MM.1S (cell line): Measurements from ENCODE around the gene PCYT1B.

Experiments used
- DNase-seq: peaks from one replicate; pipeline ENCODE4 v3.0.0-alpha.2; 2015
- H2AFZ ChIP-seq: fragments of 300-600 bp; sonication (generic); 2 replicates; pipeline ENCODE4 v1.6.0; 2016; ENCODE audit warnings: antibody characterized with exemption, low read length
- H3F3A ChIP-seq: fragments of 300-600 bp; sonication (generic); 2 replicates; pipeline ENCODE4 v1.6.1; 2016; ENCODE audit warnings: mild to moderate bottlenecking, antibody characterized with exemption, low read length, moderate library complexity, mixed read lengths; ENCODE audit not compliant: insufficient read depth
- H3K27ac ChIP-seq: fragments of 300-600 bp; sonication (generic); 2 replicates; pipeline ENCODE4 v1.5.1; 2016; ENCODE audit warnings: mild to moderate bottlenecking, low read length
- H3K27me3 ChIP-seq: fragments of 300-600 bp; sonication (generic); replicated peaks from 2 replicates; pipeline ENCODE4 v1.6.0; 2016; ENCODE audit warnings: low read length; ENCODE audit not compliant: insufficient read depth
- H3K36me3 ChIP-seq: fragments of 300-600 bp; sonication (generic); replicated peaks from 2 replicates; pipeline ENCODE4 v1.6.1; 2016; ENCODE audit warnings: mild to moderate bottlenecking, low read length, mixed read lengths; ENCODE audit not compliant: insufficient read depth
- H3K4me1 ChIP-seq: fragments of 300-600 bp; sonication (generic); 2 replicates; pipeline ENCODE4 v1.6.1; 2016; ENCODE audit warnings: low read length, mixed read lengths
- H3K4me2 ChIP-seq: fragments of 300-600 bp; sonication (generic); 2 replicates; pipeline ENCODE4 v1.6.0; 2016; ENCODE audit warnings: low read depth, low read length
- H3K4me3 ChIP-seq: fragments of 300-600 bp; sonication (generic); 2 replicates; pipeline ENCODE4 v1.5.1; 2016; ENCODE audit warnings: low read length, mixed read lengths
- H3K79me2 ChIP-seq: fragments of 300-600 bp; sonication (generic); 2 replicates; pipeline ENCODE4 v1.6.1; 2016; ENCODE audit warnings: mixed run types, low read length, mixed read lengths
- H3K9ac ChIP-seq: fragments of 300-600 bp; sonication (generic); 2 replicates; pipeline ENCODE4 v1.6.1; 2016; ENCODE audit warnings: low read length, mixed read lengths
- H3K9me2 ChIP-seq: fragments of 300-600 bp; sonication (generic); replicated peaks from 2 replicates; pipeline ENCODE4 v1.6.1; 2016; ENCODE audit warnings: mild to moderate bottlenecking, low read length, mixed read lengths; ENCODE audit not compliant: insufficient read depth
- H3K9me3 ChIP-seq: fragments of 300-600 bp; sonication (generic); replicated peaks from 2 replicates; pipeline ENCODE4 v1.6.1; 2016; ENCODE audit warnings: mild to moderate bottlenecking, low read length, mixed read lengths; ENCODE audit not compliant: insufficient read depth
- H4K20me1 ChIP-seq: fragments of 300-600 bp; sonication (generic); 2 replicates; pipeline ENCODE4 v1.6.1; 2016; ENCODE audit warnings: mild to moderate bottlenecking, low read length, moderate library complexity, mixed read lengths; ENCODE audit not compliant: insufficient read depth
- CTCF ChIP-seq: fragments of 300-600 bp; sonication (generic); IDR thresholded peaks from 2 replicates; pipeline ENCODE4 v1.5.1; 2016; ENCODE audit warnings: antibody characterized with exemption, low read length, mixed read lengths
- EZH2 ChIP-seq: fragments of 300-600 bp; sonication (generic); optimal IDR thresholded peaks from 2 replicates; pipeline ENCODE3; 2017; ENCODE audit warnings: low read depth, mild to moderate bottlenecking, antibody characterized with exemption, low read length, mixed read lengths
- EZH2phosphoT487 ChIP-seq: fragments of 300-600 bp; sonication (generic); IDR thresholded peaks from 2 replicates; pipeline ENCODE4 v1.6.1; 2018; ENCODE audit warnings: antibody characterized with exemption, low read length

Gene PCYT1B

GRCh38 chrX:24672701-24673190 is 25.6 kb upstream of the PCYT1B start:
- Histone ChIP-seq H3K4me1 (no peaks in the 10 kb centered on the region), H3K4me2 (no peak overlapping the region), H3K9me3 (no peaks in the 10 kb centered on the region), H3K79me2 (no peaks in the 10 kb centered on the region), H3K9me2 (no peaks in the 10 kb centered on the region), H3K36me3 (no peaks in the 10 kb centered on the region), H3K27ac (no peak overlapping the region), H3K9ac (no peak overlapping the region), H2AFZ (no peak overlapping the region), H3K27me3 (no peaks in the 10 kb centered on the region), H4K20me1 (no peaks in the 10 kb centered on the region), H3K4me3 (no peak overlapping the region), H3F3A (no peaks in the 10 kb centered on the region)
- no peak for TF ChIP-seq CTCF
- TF ChIP-seq EZH2phosphoT487 = no peak
- no peak for TF ChIP-seq EZH2
- no peak for DNase-seq

GRCh38 chrX:24668111-24668510 is 21.0 kb upstream of the PCYT1B start:
- H3K4me3 ChIP-seq = no peak overlapping the region
- no peak overlapping the region for H3K27ac ChIP-seq
- no peaks in the 10 kb centered on the region for H3K4me1 ChIP-seq

GRCh38 chrX:24662352-24662751 is 15.2 kb upstream of the PCYT1B start:
- Histone ChIP-seq H3K27ac (no peak overlapping the region), H3F3A (no peaks in the 10 kb centered on the region), H3K4me1 (no peaks in the 10 kb centered on the region), H3K9me2 (no peaks in the 10 kb centered on the region), H3K79me2 (no peaks in the 10 kb centered on the region), H3K36me3 (no peaks in the 10 kb centered on the region), H3K9ac (no peak overlapping the region), H3K27me3 (no peaks in the 10 kb centered on the region), H3K9me3 (no peaks in the 10 kb centered on the region), H3K4me2 (no peak overlapping the region), H4K20me1 (no peaks in the 10 kb centered on the region), H3K4me3 (no peak overlapping the region), H2AFZ (no peak overlapping the region)
- TF ChIP-seq EZH2phosphoT487 (no peak), EZH2 (no peak)
- no peak for DNase-seq

More at GRCh38 chrX:24668111-24668510, 21.0 kb upstream of the PCYT1B start:
- Histone ChIP-seq H3K9ac (no peak overlapping the region), H3F3A (no peaks in the 10 kb centered on the region), H3K4me2 (no peak overlapping the region), H3K27me3 (no peaks in the 10 kb centered on the region), H4K20me1 (no peaks in the 10 kb centered on the region), H2AFZ (no peak overlapping the region), H3K9me2 (no peaks in the 10 kb centered on the region), H3K9me3 (no peaks in the 10 kb centered on the region), H3K36me3 (no peaks in the 10 kb centered on the region), H3K79me2 (no peaks in the 10 kb centered on the region)
- no peak for DNase-seq
- TF ChIP-seq EZH2phosphoT487 (no peak), EZH2 (no peak)

GRCh38 chrX:24661292-24661691 is 14.1 kb upstream of the PCYT1B start:
- H3K4me1 ChIP-seq = no peaks in the 10 kb centered on the region
- TF ChIP-seq CTCF (no peak), EZH2 (no peak), EZH2phosphoT487 (no peak)
- H3K4me3 ChIP-seq = no peak overlapping the region
- H3K27ac ChIP-seq = no peak overlapping the region
- no peaks in the 10 kb centered on the region for H3K9me3 ChIP-seq
- DNase-seq = no peak
- no peaks in the 10 kb centered on the region for H3K79me2 ChIP-seq
- H3K9ac ChIP-seq = no peak overlapping the region
- H3F3A ChIP-seq = no peaks in the 10 kb centered on the region
- no peak overlapping the region for H2AFZ ChIP-seq
- no peaks in the 10 kb centered on the region for H3K9me2 ChIP-seq
- no peaks in the 10 kb centered on the region for H3K27me3 ChIP-seq
- no peak overlapping the region for H3K4me2 ChIP-seq
- H3K36me3 ChIP-seq = no peaks in the 10 kb centered on the region
- no peaks in the 10 kb centered on the region for H4K20me1 ChIP-seq
